Measurements from ENCODE around the gene DHRS7.
"Not testable (repeated sequence)": the region's sequence is repeated elsewhere in the genome, so short reads cannot be mapped to it uniquely, and the experiment has no call there.

DHRS7 gene

GRCh38 chr14:60101786-60102185 is 63.4 kb downstream of the DHRS7 start:
- Histone ChIP-seq H3K36me3 (ENCODE audit: control insufficient read depth in 1 of 2, insufficient read depth in 2 of 2, low read length in 2 of 2) (peaks cover 0 to 9% of the 10 kb centered on the region in 2 donors), H3K27ac (ENCODE audit: low read depth, low read length) (no peak overlapping the region), H3K9ac (ENCODE audit: low read depth in 1 of 2, low read length in 2 of 2) (no peak overlapping the region), H3K4me1 (ENCODE audit: control insufficient read depth in 1 of 2, insufficient read depth in 2 of 2, low read length in 2 of 2) (no peaks in the 10 kb centered on the region), H3K27me3 (ENCODE audit: control insufficient read depth in 1 of 2, insufficient read depth in 2 of 2, low read length in 2 of 2) (no peaks in the 10 kb centered on the region), H3K4me3 (ENCODE audit: low read depth in 1 of 2, low read length in 2 of 2) (no peak overlapping the region), H3K9me3 (ENCODE audit: control insufficient read depth in 1 of 2, low read length in 2 of 2) (no peaks in the 10 kb centered on the region)

GRCh38 chr14:60099855-60100254 is 65.3 kb downstream of the DHRS7 start:
- H3K9me3 ChIP-seq (ENCODE audit: control insufficient read depth in 1 of 2, low read length in 2 of 2); H3K36me3 ChIP-seq (ENCODE audit: control insufficient read depth in 1 of 2, insufficient read depth in 2 of 2, low read length in 2 of 2); H3K4me3 ChIP-seq (ENCODE audit: low read depth in 1 of 2, low read length in 2 of 2); H3K27ac ChIP-seq (ENCODE audit: low read depth, low read length); H3K9ac ChIP-seq (ENCODE audit: low read depth in 1 of 2, low read length in 2 of 2); H3K27me3 ChIP-seq (ENCODE audit: control insufficient read depth in 1 of 2, insufficient read depth in 2 of 2, low read length in 2 of 2); H3K4me1 ChIP-seq (ENCODE audit: control insufficient read depth in 1 of 2, insufficient read depth in 2 of 2, low read length in 2 of 2): not testable (repeated sequence)

- Histone ChIP-seq H3K9me3 (ENCODE audit: control insufficient read depth in 1 of 2, low read length in 2 of 2) (no peaks in the 10 kb centered on the region), H3K27me3 (ENCODE audit: control insufficient read depth in 1 of 2, insufficient read depth in 2 of 2, low read length in 2 of 2) (no peaks in the 10 kb centered on the region), H3K4me3 (ENCODE audit: low read depth in 1 of 2, low read length in 2 of 2) (no peak overlapping the region), H3K9ac (ENCODE audit: low read depth in 1 of 2, low read length in 2 of 2) (no peak overlapping the region), H3K4me1 (ENCODE audit: control insufficient read depth in 1 of 2, insufficient read depth in 2 of 2, low read length in 2 of 2) (peaks cover 13 to 14% of the 10 kb centered on the region in 2 donors), H3K36me3 (ENCODE audit: control insufficient read depth in 1 of 2, insufficient read depth in 2 of 2, low read length in 2 of 2) (peaks cover 0 to 9% of the 10 kb centered on the region in 2 donors), H3K27ac (ENCODE audit: low read depth, low read length) (no peak overlapping the region)
Observed at GRCh38 chr14:60097974-60098373, 67.2 kb downstream of the DHRS7 start.

- H3K9ac ChIP-seq (ENCODE audit: low read depth in 1 of 2, low read length in 2 of 2), result no peak overlapping the region
- no peaks in the 10 kb centered on the region for H3K27me3 ChIP-seq (ENCODE audit: control insufficient read depth in 1 of 2, insufficient read depth in 2 of 2, low read length in 2 of 2)
- peaks cover 0 to 9% of the 10 kb centered on the region in 2 donors for H3K36me3 ChIP-seq (ENCODE audit: control insufficient read depth in 1 of 2, insufficient read depth in 2 of 2, low read length in 2 of 2)
- H3K4me1 ChIP-seq (ENCODE audit: control insufficient read depth in 1 of 2, insufficient read depth in 2 of 2, low read length in 2 of 2), result peaks cover 15% of the 10 kb centered on the region in 2 donors
- H3K9me3 ChIP-seq (ENCODE audit: control insufficient read depth in 1 of 2, low read length in 2 of 2), result no peaks in the 10 kb centered on the region
- no peak overlapping the region for H3K27ac ChIP-seq (ENCODE audit: low read depth, low read length)
- no peak overlapping the region for H3K4me3 ChIP-seq (ENCODE audit: low read depth in 1 of 2, low read length in 2 of 2)
Observed at GRCh38 chr14:60095781-60096450, 69.3 kb downstream of the DHRS7 start.

- no peaks in the 10 kb centered on the region for H3K9me3 ChIP-seq (ENCODE audit: control insufficient read depth in 1 of 2, low read length in 2 of 2)
- no peak overlapping the region for H3K9ac ChIP-seq (ENCODE audit: low read depth in 1 of 2, low read length in 2 of 2)
- H3K4me3 ChIP-seq (ENCODE audit: low read depth in 1 of 2, low read length in 2 of 2), result no peak overlapping the region
- no peaks in the 10 kb centered on the region for H3K27me3 ChIP-seq (ENCODE audit: control insufficient read depth in 1 of 2, insufficient read depth in 2 of 2, low read length in 2 of 2)
- H3K36me3 ChIP-seq (ENCODE audit: control insufficient read depth in 1 of 2, insufficient read depth in 2 of 2, low read length in 2 of 2), result peaks cover 0 to 9% of the 10 kb centered on the region in 2 donors
- no peak overlapping the region for H3K27ac ChIP-seq (ENCODE audit: low read depth, low read length)
- H3K4me1 ChIP-seq (ENCODE audit: control insufficient read depth in 1 of 2, insufficient read depth in 2 of 2, low read length in 2 of 2), result peaks cover 15% of the 10 kb centered on the region in 2 donors
Observed at GRCh38 chr14:60095231-60095630, 70.0 kb downstream of the DHRS7 start.

GRCh38 chr14:60094306-60094897 is 70.8 kb downstream of the DHRS7 start:
- H3K27me3 ChIP-seq (ENCODE audit: control insufficient read depth in 1 of 2, insufficient read depth in 2 of 2, low read length in 2 of 2), result no peaks in the 10 kb centered on the region
- peaks cover 0 to 9% of the 10 kb centered on the region in 2 donors for H3K36me3 ChIP-seq (ENCODE audit: control insufficient read depth in 1 of 2, insufficient read depth in 2 of 2, low read length in 2 of 2)
- H3K9me3 ChIP-seq (ENCODE audit: control insufficient read depth in 1 of 2, low read length in 2 of 2), result no peaks in the 10 kb centered on the region
- peak overlapping the region; percentile 4 to 17 for H3K4me3 ChIP-seq (ENCODE audit: low read depth in 1 of 2, low read length in 2 of 2)
- H3K27ac ChIP-seq (ENCODE audit: low read depth, low read length), result no peak overlapping the region
- H3K9ac ChIP-seq (ENCODE audit: low read depth in 1 of 2, low read length in 2 of 2), result no peak overlapping the region
- peaks cover 15% of the 10 kb centered on the region in 2 donors for H3K4me1 ChIP-seq (ENCODE audit: control insufficient read depth in 1 of 2, insufficient read depth in 2 of 2, low read length in 2 of 2)
